HepG2 (cell line): ENCODE measurements around the gene CCT4. TPM values are rescaled to one million over a fixed set of nuclear protein-coding genes. Genes with fewer than 3 reads are reported as not detected.

Experiments used
- CEBPB ChIP-seq: IDR thresholded peaks from 2 replicates; pipeline ENCODE4 v1.6.1; 2011; ENCODE audit warnings: low read depth, low read length, improper control_type of control experiment, borderline replicate concordance
- GABPA ChIP-seq, 2 experiments: IDR thresholded peaks; 2 replicates each; pipeline ENCODE4 v1.6.1; 2011 to 2016; ENCODE audit warnings: low read depth in 2 of 2, low read length in 1 of 2, missing biosample characterization in 1 of 2, missing genetic modification characterization in 1 of 2
- HMGXB4 ChIP-seq, 2 experiments: sonication (generic) in 1 of 2; formaldehyde crosslinking in 1 of 2; IDR thresholded peaks; 2 replicates each; pipeline versions ENCODE4 v1.4.0 to v1.6.1; 2018 to 2020; ENCODE audit warnings: missing genetic modification reagents in 2 of 2, borderline replicate concordance in 1 of 2, low read depth in 1 of 2, mild to moderate bottlenecking in 1 of 2, missing biosample characterization in 1 of 2
- ISL2 ChIP-seq: sonication (generic); formaldehyde crosslinking; IDR thresholded peaks from 2 replicates; pipeline ENCODE4 v1.5.0; 2020; ENCODE audit warnings: missing genetic modification reagents
- PREB ChIP-seq: sonication (generic); formaldehyde crosslinking; IDR thresholded peaks from 2 replicates; pipeline ENCODE4 v1.4.0; 2020; ENCODE audit warnings: missing genetic modification reagents
- RFXANK ChIP-seq: IDR thresholded peaks from 2 replicates; pipeline ENCODE4 v1.6.1; 2016
- SRSF4 ChIP-seq: fragments of 200-400 bp; formaldehyde crosslinking; IDR thresholded peaks from one replicate; pipeline ENCODE4 v1.6.1; 2018; ENCODE audit warnings: mild to moderate bottlenecking, low read depth, low read length, moderate library complexity; ENCODE audit not compliant: poor library complexity, severe bottlenecking
- ZFP36L2 ChIP-seq: sonication (generic); formaldehyde crosslinking; IDR thresholded peaks from 2 replicates; pipeline ENCODE4 v1.4.0; 2020; ENCODE audit warnings: missing genetic modification reagents
- ZNF557 ChIP-seq: sonication (generic); formaldehyde crosslinking; IDR thresholded peaks from 2 replicates; pipeline ENCODE4 v1.4.0; 2020; ENCODE audit warnings: missing genetic modification reagents
- ZNF691 ChIP-seq: sonication (generic); formaldehyde crosslinking; IDR thresholded peaks from 2 replicates; pipeline ENCODE4 v1.4.0; 2020; ENCODE audit warnings: missing genetic modification reagents, low read depth, mild to moderate bottlenecking, borderline replicate concordance
- ZNF784 ChIP-seq: sonication (generic); formaldehyde crosslinking; IDR thresholded peaks from 2 replicates; pipeline ENCODE4 v1.5.1; 2020; ENCODE audit warnings: missing genetic modification reagents, mild to moderate bottlenecking, borderline replicate concordance
- ZNF850 ChIP-seq: sonication (generic); formaldehyde crosslinking; conservative IDR thresholded peaks from 2 replicates; pipeline ENCODE4 v1.9.0; 2021; ENCODE audit warnings: mild to moderate bottlenecking, missing genetic modification reagents
- ZSCAN9 ChIP-seq: IDR thresholded peaks from 2 replicates; pipeline ENCODE4 v1.6.1; 2016; ENCODE audit warnings: borderline replicate concordance
- polyA plus RNA-seq, 8 experiments: library from polyadenylated mRNA; depleted of rRNA in 3 of 8; stranded (reverse) in 7 of 8; unstranded in 1 of 8; fragments of >200 nt; fragmentation: Illumina TruSeq in 4 of 8; extraction: Trizol in 4 of 8; gene quantifications; 2 replicates each; pipeline versions ENCODE4 v1.2.1 to v1.2.3, GENCODE V29; 2011 to 2016; ENCODE audit warnings: low read depth in 4 of 8, missing spikeins in 1 of 8, mixed read lengths in 1 of 8; ENCODE audit not compliant: insufficient read depth in 1 of 8
- total RNA-seq, 5 experiments: library from RNA; depleted of rRNA; stranded (reverse); fragments of >200 nt; fragmentation: Illumina TruSeq; extraction: Trizol; gene quantifications; 2 replicates each; pipeline ENCODE4 v1.2.3, GENCODE V29; 2016; ENCODE audit warnings: low read depth in 1 of 5
- TF ChIP-seq, protein P1 (sequence below): sonication (generic); formaldehyde crosslinking; IDR thresholded peaks from 2 replicates; pipeline ENCODE4 v1.8.1; 2023; ENCODE audit warnings: mild to moderate bottlenecking, missing genetic modification reagents, borderline replicate concordance
- TF ChIP-seq, protein P2 (sequence below): sonication (generic); formaldehyde crosslinking; IDR thresholded peaks from 2 replicates; pipeline ENCODE4 v1.4.0; 2020; ENCODE audit warnings: missing genetic modification reagents
- TF ChIP-seq, protein P3 (sequence below), 2 experiments: sonication (generic) in 1 of 2; formaldehyde crosslinking in 1 of 2; IDR thresholded peaks; 2 replicates each; pipeline versions ENCODE4 v1.5.1 to v1.6.1; 2011 to 2020; ENCODE audit warnings: borderline replicate concordance in 1 of 2, low read depth in 1 of 2, low read length in 1 of 2, mild to moderate bottlenecking in 1 of 2, missing genetic modification reagents in 1 of 2, moderate library complexity in 1 of 2

The CCT4 gene
- total and polyA plus RNA-seq, 2 of the 13 experiments (the other 11 are each of a cell fraction or from before 2014, with no cell fraction given): 138 to 340 TPM

GRCh38 chr2:61888267-61889055 lies at the start of gene CCT4 (continued):
- TF ChIP-seq HMGXB4 (CRISPR knock-in tag; IDR thresholded peaks at IDR 0.05; ENCODE audit: borderline replicate concordance in 1 of 2, low read depth in 1 of 2) (peak; percentile 99), ZNF784 (CRISPR knock-in tag) (peak; percentile 94), GABPA (IDR thresholded peaks at IDR 0.05; ENCODE audit: low read depth, low read length) (no peak), GABPA (CRISPR knock-in tag; IDR thresholded peaks at IDR 0.05; ENCODE audit: low read depth) (peak; percentile 72), CEBPB (no peak), ZFP36L2 (CRISPR knock-in tag) (no peak), ZSCAN9 (CRISPR knock-in tag) (0 out of 2 replicates have a peak, but pooled peaks have one; percentile 77), RFXANK (CRISPR knock-in tag) (no peak), PREB (CRISPR knock-in tag) (no peak; the same call in 1 of the 2 replicates), ZNF691 (peak; percentile 99), ISL2 (CRISPR knock-in tag) (peak; percentile 88), ZNF557 (CRISPR knock-in tag) (peak; percentile 96), SRSF4 (peak; percentile 80), ZNF850 (CRISPR knock-in tag) (0 out of 2 replicates have a peak, but pooled peaks have one; percentile 91)
- TF ChIP-seq, protein P1, sequence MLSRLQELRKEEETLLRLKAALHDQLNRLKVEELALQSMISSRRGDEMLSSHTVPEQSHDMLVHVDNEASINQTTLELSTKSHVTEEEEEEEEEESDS (CRISPR knock-in tag): peak; percentile 27; the same call in 1 of the 2 replicates
- TF ChIP-seq, protein P2, sequence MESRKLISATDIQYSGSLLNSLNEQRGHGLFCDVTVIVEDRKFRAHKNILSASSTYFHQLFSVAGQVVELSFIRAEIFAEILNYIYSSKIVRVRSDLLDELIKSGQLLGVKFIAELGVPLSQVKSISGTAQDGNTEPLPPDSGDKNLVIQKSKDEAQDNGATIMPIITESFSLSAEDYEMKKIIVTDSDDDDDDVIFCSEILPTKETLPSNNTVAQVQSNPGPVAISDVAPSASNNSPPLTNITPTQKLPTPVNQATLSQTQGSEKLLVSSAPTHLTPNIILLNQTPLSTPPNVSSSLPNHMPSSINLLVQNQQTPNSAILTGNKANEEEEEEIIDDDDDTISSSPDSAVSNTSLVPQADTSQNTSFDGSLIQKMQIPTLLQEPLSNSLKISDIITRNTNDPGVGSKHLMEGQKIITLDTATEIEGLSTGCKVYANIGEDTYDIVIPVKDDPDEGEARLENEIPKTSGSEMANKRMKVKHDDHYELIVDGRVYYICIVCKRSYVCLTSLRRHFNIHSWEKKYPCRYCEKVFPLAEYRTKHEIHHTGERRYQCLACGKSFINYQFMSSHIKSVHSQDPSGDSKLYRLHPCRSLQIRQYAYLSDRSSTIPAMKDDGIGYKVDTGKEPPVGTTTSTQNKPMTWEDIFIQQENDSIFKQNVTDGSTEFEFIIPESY (CRISPR knock-in tag): peak; percentile 81
- TF ChIP-seq, protein P3, sequence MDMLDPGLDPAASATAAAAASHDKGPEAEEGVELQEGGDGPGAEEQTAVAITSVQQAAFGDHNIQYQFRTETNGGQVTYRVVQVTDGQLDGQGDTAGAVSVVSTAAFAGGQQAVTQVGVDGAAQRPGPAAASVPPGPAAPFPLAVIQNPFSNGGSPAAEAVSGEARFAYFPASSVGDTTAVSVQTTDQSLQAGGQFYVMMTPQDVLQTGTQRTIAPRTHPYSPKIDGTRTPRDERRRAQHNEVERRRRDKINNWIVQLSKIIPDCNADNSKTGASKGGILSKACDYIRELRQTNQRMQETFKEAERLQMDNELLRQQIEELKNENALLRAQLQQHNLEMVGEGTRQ (IDR thresholded peaks at IDR 0.05; ENCODE audit: low read depth, low read length): no peak
- TF ChIP-seq, protein P3 (CRISPR knock-in tag; IDR thresholded peaks at IDR 0.05; ENCODE audit: borderline replicate concordance): no peak
